OCI-LY3 (cell line): ENCODE measurements around the gene UQCC2.

Experiments used
- H2AFZ ChIP-seq: fragments of 200-600, 300-600 bp; shearing (Covaris generic); 2 replicates; pipeline ENCODE4 v1.6.0; 2014; ENCODE audit warnings: antibody characterized with exemption, low read depth, low read length
- H3K27ac ChIP-seq: fragments of 200-600, 300-600 bp; sonication (generic); 2 replicates; pipeline ENCODE4 v1.5.1; 2014; ENCODE audit warnings: mild to moderate bottlenecking, low read length, moderate library complexity, mixed read lengths
- H3K27me3 ChIP-seq: fragments of 200-600, 300-600 bp; sonication (generic); 2 replicates; pipeline ENCODE4 v1.6.1; 2014; ENCODE audit warnings: low read depth, low read length, mixed read lengths
- H3K36me3 ChIP-seq: fragments of 200-600, 300-600 bp; sonication (generic); replicated peaks from 2 replicates; pipeline ENCODE3; 2014; ENCODE audit warnings: low read depth, low read length, mixed read lengths
- H3K4me1 ChIP-seq: fragments of 300-600, 200-600 bp; sonication (generic); 2 replicates; pipeline ENCODE4 v1.6.1; 2014; ENCODE audit warnings: low read length, mixed read lengths
- H3K4me2 ChIP-seq: fragments of 200-600, 300-600 bp; sonication (generic); 2 replicates; pipeline ENCODE4 v1.6.1; 2014; ENCODE audit warnings: low read length, mixed read lengths
- H3K4me3 ChIP-seq: fragments of 300-600, 200-600 bp; sonication (generic); 2 replicates; pipeline ENCODE4 v1.5.1; 2014; ENCODE audit warnings: antibody characterized with exemption, mild to moderate bottlenecking, low read length, moderate library complexity
- H3K79me2 ChIP-seq: fragments of 300-600, 200-600 bp; shearing (Covaris generic); 2 replicates; pipeline ENCODE4 v1.6.1; 2014; ENCODE audit warnings: mild to moderate bottlenecking, low read length, mixed read lengths
- H3K9ac ChIP-seq: fragments of 300-600, 200-600 bp; shearing (Covaris generic); 2 replicates; pipeline ENCODE4 v1.6.0; 2014; ENCODE audit warnings: mild to moderate bottlenecking, low read length, moderate library complexity
- H3K9me3 ChIP-seq: fragments of 200-600, 300-600 bp; shearing (Covaris generic); 2 replicates; pipeline ENCODE4 v1.6.1; 2014; ENCODE audit warnings: low read length, mixed read lengths; ENCODE audit not compliant: insufficient read depth
- H4K20me1 ChIP-seq: fragments of 200-600, 300-600 bp; sonication (generic); 2 replicates; pipeline ENCODE4 v1.6.1; 2016; ENCODE audit warnings: low read length, mixed read lengths; ENCODE audit not compliant: insufficient read depth
- EZH2phosphoT487 ChIP-seq: fragments of 200-600 bp; shearing (Covaris generic); IDR thresholded peaks from 2 replicates; pipeline ENCODE4 v1.6.1; 2018; ENCODE audit warnings: antibody characterized with exemption, mixed run types, low read depth
- TF ChIP-seq, protein P1 (sequence below): fragments of 200-600, 300-600 bp; sonication (generic); IDR thresholded peaks from 2 replicates; pipeline ENCODE4 v1.5.1; 2014; ENCODE audit warnings: antibody characterized with exemption, low read length, low read depth

Gene UQCC2

DNA sequence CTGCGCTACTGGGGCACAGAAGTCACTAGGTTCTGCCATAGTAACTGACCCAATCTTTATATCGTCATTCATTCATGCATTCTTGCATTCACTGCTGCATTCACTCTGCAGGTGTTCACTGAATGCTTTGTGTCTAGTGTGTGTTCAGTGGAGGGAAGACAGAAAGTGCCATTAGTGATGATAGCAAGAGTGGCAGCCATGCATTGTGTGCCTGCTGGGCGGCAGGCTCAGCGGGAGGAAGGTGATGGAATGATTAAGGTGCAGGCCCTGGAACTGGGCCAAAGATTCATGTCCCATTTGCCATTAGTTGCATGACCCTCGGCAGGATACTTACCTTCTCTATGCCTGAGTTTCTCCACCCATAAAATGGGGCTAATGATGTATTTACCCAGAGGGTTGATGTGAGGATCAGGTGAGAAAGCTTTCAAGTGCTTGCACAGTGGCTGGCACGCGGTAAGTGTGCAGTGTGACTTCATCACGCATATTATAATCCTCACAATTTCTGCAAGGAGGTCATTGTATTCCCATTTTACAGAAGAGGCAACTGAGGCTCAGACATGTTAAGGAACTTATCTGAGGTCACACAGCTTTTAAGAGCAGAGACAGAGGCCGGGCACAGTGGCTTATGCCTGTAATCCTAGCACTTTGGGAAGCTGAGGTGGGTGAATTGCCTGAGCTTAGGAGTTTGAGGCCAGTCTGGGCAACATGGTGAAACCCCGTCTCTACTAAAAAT is 50.2 kb downstream of the UQCC2 start:
- Histone ChIP-seq H3K4me2 (no peak overlapping the region), H3K36me3 (no peaks in the 10 kb centered on the region), H3K27ac (no peak overlapping the region), H3K9ac (no peak overlapping the region), H4K20me1 (no peaks in the 10 kb centered on the region), H3K9me3 (no peaks in the 10 kb centered on the region), H3K4me3 (no peak overlapping the region), H2AFZ (no peak overlapping the region), H3K4me1 (no peaks in the 10 kb centered on the region), H3K79me2 (no peaks in the 10 kb centered on the region), H3K27me3 (no peaks in the 10 kb centered on the region)
- TF ChIP-seq EZH2phosphoT487: no peak

DNA sequence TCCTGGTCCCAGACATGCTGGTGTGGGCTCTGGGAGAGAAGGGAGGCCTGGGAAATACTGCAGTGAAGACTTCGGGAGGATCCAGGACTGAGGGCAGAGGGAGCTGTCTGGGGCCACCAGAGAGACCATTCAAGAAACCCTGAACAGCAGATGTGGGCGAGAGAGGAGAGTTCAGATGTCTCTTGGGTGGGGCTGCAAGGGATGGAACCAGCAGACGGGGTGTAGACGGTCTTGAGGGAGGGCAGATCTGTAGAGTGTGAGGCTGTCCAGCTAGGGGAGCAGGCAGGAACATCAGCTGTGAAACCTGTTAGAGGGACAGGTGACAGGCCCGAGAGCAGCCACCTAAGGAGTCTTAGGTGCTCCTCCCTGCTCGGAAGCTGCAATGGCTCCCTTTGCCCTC is 51.5 kb downstream of the UQCC2 start:
- no peak for TF ChIP-seq EZH2phosphoT487
- TF ChIP-seq, protein P1, sequence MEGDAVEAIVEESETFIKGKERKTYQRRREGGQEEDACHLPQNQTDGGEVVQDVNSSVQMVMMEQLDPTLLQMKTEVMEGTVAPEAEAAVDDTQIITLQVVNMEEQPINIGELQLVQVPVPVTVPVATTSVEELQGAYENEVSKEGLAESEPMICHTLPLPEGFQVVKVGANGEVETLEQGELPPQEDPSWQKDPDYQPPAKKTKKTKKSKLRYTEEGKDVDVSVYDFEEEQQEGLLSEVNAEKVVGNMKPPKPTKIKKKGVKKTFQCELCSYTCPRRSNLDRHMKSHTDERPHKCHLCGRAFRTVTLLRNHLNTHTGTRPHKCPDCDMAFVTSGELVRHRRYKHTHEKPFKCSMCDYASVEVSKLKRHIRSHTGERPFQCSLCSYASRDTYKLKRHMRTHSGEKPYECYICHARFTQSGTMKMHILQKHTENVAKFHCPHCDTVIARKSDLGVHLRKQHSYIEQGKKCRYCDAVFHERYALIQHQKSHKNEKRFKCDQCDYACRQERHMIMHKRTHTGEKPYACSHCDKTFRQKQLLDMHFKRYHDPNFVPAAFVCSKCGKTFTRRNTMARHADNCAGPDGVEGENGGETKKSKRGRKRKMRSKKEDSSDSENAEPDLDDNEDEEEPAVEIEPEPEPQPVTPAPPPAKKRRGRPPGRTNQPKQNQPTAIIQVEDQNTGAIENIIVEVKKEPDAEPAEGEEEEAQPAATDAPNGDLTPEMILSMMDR: no peak
- Histone ChIP-seq H3K36me3 (no peaks in the 10 kb centered on the region), H4K20me1 (no peaks in the 10 kb centered on the region), H3K4me1 (no peaks in the 10 kb centered on the region), H3K27ac (no peak overlapping the region), H3K4me2 (no peak overlapping the region), H2AFZ (no peak overlapping the region), H3K9me3 (no peaks in the 10 kb centered on the region), H3K9ac (no peak overlapping the region), H3K27me3 (no peaks in the 10 kb centered on the region), H3K79me2 (no peaks in the 10 kb centered on the region), H3K4me3 (no peak overlapping the region)

DNA sequence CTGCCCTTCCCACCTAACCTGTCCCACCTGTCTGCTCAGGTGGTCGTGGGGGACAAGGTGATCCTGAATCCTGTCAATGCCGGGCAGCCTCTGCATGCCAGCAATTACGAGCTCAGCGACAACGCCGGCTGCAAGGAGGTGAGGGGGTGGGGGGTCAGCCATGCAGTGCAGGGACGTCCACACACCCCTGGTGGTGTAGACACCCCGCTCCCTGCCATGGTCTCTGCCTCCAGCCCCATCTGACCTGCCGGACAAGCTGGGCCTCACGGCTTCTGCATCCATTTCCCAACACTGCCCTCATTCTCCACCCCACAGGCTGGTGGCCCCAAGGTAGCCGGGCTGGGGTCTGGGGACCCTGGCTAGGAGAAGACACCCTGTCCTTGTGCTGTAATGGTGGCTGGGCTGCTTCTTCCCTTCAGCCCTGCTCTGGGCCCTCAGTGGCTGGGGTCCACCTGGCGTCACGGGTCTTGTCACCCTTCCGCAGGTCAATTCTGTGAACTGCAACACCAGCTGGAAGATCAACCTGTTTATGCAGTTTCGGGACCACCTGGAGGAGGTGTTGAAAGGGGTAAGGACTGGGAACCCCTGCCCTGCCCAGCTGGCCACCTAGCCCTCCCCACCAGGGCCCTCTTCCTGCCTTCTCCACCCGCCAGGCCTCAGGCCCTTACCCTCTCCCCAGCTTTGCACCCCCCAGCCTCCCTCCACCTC is 52.4 kb downstream of the UQCC2 start:
- no peak overlapping the region for H3K4me2 ChIP-seq
- H3K79me2 ChIP-seq: no peaks in the 10 kb centered on the region
- no peaks in the 10 kb centered on the region for H3K4me1 ChIP-seq
- TF ChIP-seq EZH2phosphoT487: no peak
- TF ChIP-seq, protein P1: no peak
- no peaks in the 10 kb centered on the region for H3K27me3 ChIP-seq
- H3K9me3 ChIP-seq: no peaks in the 10 kb centered on the region
- H3K27ac ChIP-seq: no peak overlapping the region
- H3K36me3 ChIP-seq: no peaks in the 10 kb centered on the region
- H2AFZ ChIP-seq: no peak overlapping the region
- H3K4me3 ChIP-seq: no peak overlapping the region
- no peaks in the 10 kb centered on the region for H4K20me1 ChIP-seq
- no peak overlapping the region for H3K9ac ChIP-seq

DNA sequence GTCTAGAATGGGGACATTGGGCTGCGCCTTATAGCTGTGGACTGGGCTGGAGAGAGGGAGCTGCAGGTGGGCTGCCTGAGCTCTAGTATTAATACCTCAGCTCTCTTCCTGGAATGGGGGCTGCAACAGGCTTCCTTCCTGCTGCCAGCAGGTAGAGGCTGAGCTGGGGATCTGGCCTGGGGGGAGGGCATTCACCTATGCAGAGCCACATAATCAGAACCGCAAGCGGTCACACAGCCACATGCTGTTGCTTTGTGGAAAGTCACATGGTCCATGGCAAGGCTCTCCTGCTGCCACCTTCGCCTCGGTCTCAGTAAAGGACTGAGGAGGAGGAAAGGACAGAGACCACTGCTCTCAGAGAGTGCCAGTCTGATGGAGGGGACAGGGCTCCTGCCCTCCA is 54.7 kb downstream of the UQCC2 start:
- no peak overlapping the region for H3K9ac ChIP-seq
- TF ChIP-seq, protein P1: no peak
- no peak for TF ChIP-seq EZH2phosphoT487
- no peaks in the 10 kb centered on the region for H3K79me2 ChIP-seq
- H3K27ac ChIP-seq: no peak overlapping the region
- H3K4me2 ChIP-seq: no peak overlapping the region
- no peaks in the 10 kb centered on the region for H4K20me1 ChIP-seq
- no peak overlapping the region for H2AFZ ChIP-seq
- no peak overlapping the region for H3K4me3 ChIP-seq
- no peaks in the 10 kb centered on the region for H3K36me3 ChIP-seq
- H3K9me3 ChIP-seq: no peaks in the 10 kb centered on the region
- no peaks in the 10 kb centered on the region for H3K27me3 ChIP-seq
- no peaks in the 10 kb centered on the region for H3K4me1 ChIP-seq
